Pancreas (tissue), 10 donors: ENCODE results near the gene PRPF38B. TPM values are rescaled to one million over a fixed set of nuclear protein-coding genes. Genes with fewer than 3 reads are reported as not detected.

ENCODE experiments used
- ATAC-seq, 4 donors: fragments of 200-7000 bp; cut with Tn5 transposase; one replicate each; pipeline versions ENCODE4 v1.8.0 to v1.9.1; 2020; ENCODE audit warnings: mild to moderate bottlenecking in 4 of 4, moderate library complexity in 4 of 4
- DNase-seq, 6 donors: peaks; one replicate each; pipeline ENCODE4 v3.0.0-alpha.2; 2020
- FAIRE-seq: peaks from 2 replicates; lab custom pipeline; 2012; peaks lifted over from hg19 to GRCh38; lab: Jason Lieb, UNC
- H3K27ac ChIP-seq, 4 donors: fragments of 200-600 bp; sonication (generic); 1 replicate in 3 of 4; 2 replicates in 1 of 4; pipeline versions ENCODE4 v1.5.0 to v1.8.0; 2020
- H3K27me3 ChIP-seq, 4 donors: fragments of 200-600 bp; one replicate each; pipeline ENCODE4 v1.8.0; 2021
- H3K36me3 ChIP-seq, 3 donors: fragments of 200-600 bp; sonication (generic) in 1 of 3; one replicate each; pipeline versions ENCODE4 v1.5.0 to v1.8.0; 2020 to 2021
- H3K4me1 ChIP-seq, 3 donors: fragments of 200-600 bp; one replicate each; pipeline ENCODE4 v1.8.0; 2021
- H3K4me3 ChIP-seq, 4 donors: fragments of 200-600 bp; sonication (generic) in 2 of 4; one replicate each; pipeline versions ENCODE4 v1.5.0 to v1.8.0; 2020 to 2021
- H3K9me3 ChIP-seq, 4 donors: fragments of 200-600 bp; one replicate each; pipeline ENCODE4 v1.8.0; 2021
- WGBS, 2 donors: extraction: QIAGEN DNeasy Blood & Tissue Kit; methylation state at CpG; one replicate each; pipeline ENCODE4 v1.1.7; 2013; 5-methylcytosine and 5-hydroxymethylcytosine counted together
- intact Hi-C, 3 donors: fragments of 100-400 bp; cut with DNase I; formaldehyde crosslinking; loops; one replicate each; pipeline versions ENCODE4 v1.11.1 to v1.14.2; 2022
- polyA plus RNA-seq, 2 donors: library from polyadenylated mRNA; stranded (reverse); fragments of 200-250 nt; gene quantifications; one replicate each; pipeline ENCODE4 v1.2.3, GENCODE V29; 2013
- total RNA-seq, 6 donors: library from RNA; stranded (reverse); fragmentation: NEBNext Ultra II Directional in 4 of 6; extraction: Animal tissue kit (Norgen Biotek cat#: 25700) in 4 of 6; gene quantifications; one replicate each; pipeline versions ENCODE4 v1.2.1 to v1.2.4, GENCODE V29; 2021 to 2023
- TF ChIP-seq, protein P1 (sequence below), 4 donors: fragments of 200-600 bp; sonication (generic) in 3 of 4; IDR thresholded peaks; one replicate each; pipeline versions ENCODE4 v1.5.0 to v1.8.0; 2021; ENCODE audit warnings: antibody characterized with exemption in 4 of 4
- donor health status: healthy with polysubstance abuse.
- donor health status: DM: no; HTN: no; CAD: no; lungs with moderate emphysema.
- donor health status: DM: no; HTN: no; CAD: no.
- donor health status: control.
- donor health status: control.
- donor health status: Bipolar disorder and iron deficiency.
- donor health status: DM: yes; HTN: yes; CAD: no.
- donor health status: DM: no; HTN: no; CAD: no.
- donor health status: DM: no; HTN: no; CAD: no.
- donor health status: DM: yes; HTN: yes; CAD: no.

PRPF38B gene
- total and polyA plus RNA-seq, 8 donors = 11.2 to 48.6 (median 18.7) TPM

DNA sequence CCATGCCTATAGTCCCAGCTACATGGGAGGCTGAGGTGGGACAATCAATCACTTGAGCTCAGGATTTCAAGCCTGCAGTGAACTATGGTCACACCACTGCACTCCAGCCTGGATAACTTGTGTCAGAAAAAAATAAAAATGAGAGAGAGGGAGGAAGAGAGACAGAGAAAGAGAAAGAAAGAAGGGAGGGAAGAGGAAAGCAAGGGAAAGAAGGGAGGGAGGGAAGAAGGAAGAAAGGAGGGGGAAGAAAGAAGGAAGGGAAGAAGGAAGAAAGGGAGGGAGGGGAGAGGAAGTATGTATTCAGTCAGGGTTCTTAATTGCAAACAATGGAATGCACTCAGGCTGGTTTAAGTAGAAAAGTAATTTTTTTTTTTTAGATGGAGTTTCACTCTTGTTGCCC is 23.3 kb upstream of the PRPF38B start:
- Histone ChIP-seq H3K9me3 (no peaks in the 10 kb centered on the region), H3K36me3 (no peaks in the 10 kb centered on the region), H3K27me3 (no peaks in the 10 kb centered on the region), H3K27ac (no peak overlapping the region), H3K4me1 (no peaks in the 10 kb centered on the region), H3K4me3 (no peak overlapping the region)
- ATAC-seq (no peak), FAIRE-seq (no peak), DNase-seq (no peak)
- intact Hi-C loops = no loop called here
- TF ChIP-seq, protein P1, sequence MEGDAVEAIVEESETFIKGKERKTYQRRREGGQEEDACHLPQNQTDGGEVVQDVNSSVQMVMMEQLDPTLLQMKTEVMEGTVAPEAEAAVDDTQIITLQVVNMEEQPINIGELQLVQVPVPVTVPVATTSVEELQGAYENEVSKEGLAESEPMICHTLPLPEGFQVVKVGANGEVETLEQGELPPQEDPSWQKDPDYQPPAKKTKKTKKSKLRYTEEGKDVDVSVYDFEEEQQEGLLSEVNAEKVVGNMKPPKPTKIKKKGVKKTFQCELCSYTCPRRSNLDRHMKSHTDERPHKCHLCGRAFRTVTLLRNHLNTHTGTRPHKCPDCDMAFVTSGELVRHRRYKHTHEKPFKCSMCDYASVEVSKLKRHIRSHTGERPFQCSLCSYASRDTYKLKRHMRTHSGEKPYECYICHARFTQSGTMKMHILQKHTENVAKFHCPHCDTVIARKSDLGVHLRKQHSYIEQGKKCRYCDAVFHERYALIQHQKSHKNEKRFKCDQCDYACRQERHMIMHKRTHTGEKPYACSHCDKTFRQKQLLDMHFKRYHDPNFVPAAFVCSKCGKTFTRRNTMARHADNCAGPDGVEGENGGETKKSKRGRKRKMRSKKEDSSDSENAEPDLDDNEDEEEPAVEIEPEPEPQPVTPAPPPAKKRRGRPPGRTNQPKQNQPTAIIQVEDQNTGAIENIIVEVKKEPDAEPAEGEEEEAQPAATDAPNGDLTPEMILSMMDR (IDR thresholded peaks at IDR 0.05) = no peak

DNA sequence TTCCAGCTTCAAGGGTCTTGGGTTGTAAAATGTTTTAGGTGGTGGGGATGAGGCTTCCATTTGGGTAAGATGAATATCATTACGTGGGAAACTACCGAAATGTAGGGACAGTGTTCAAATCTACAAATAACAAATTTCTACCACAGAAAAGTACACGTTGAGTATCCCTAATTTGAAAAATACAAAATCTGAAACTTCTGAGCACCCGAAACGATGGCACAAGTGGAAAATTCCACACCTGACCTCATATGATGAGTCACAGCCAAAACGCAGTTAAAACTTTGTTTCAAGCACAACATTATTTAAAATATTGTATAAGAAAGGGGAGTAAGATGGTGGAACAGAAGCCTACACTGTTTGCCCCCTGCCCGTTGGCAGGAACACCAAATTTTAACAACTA is 22.4 kb upstream of the PRPF38B start:
- TF ChIP-seq, protein P1 (IDR thresholded peaks at IDR 0.05) = no peak
- Histone ChIP-seq H3K27me3 (no peaks in the 10 kb centered on the region), H3K4me3 (no peak overlapping the region), H3K27ac (no peak overlapping the region), H3K9me3 (no peaks in the 10 kb centered on the region), H3K4me1 (no peaks in the 10 kb centered on the region), H3K36me3 (no peaks in the 10 kb centered on the region)
- WGBS, 2 donors = 63 to 69% methylated on average over 7 of the region's 7 CpGs
- intact Hi-C loops = no loop called here
- DNase-seq = no peak
- ATAC-seq = no peak
- no peak for FAIRE-seq

DNA sequence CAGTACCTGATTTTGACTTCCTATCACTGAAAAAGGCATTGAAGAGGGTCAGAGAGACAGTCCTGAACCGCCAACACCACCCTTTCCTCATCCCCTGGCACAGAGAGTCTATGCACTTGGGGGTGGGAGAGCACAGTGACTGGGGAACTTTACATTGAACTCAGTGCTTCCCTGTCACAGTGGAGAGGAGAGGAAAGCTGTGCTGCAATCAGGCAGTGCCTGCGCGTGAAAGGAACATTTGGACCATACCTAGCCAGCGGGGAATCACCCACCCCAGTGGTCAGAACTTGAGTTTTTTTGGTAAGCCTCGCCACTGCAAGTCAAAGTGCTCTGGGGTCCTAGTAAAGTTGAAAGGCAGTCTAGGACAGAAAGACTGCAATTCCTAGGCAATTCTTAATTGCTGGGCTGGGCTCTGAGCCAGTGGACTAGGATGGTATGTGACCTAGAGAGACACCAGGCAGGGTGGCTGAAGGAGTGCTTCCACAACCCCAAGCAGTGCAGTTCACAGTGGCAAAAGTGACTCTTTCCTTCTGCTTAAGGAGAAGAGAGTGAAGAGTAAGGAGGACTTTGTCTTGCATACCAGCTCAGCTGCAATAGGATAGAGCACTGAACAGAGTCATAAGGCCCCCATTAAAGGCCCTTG is 21.9 kb upstream of the PRPF38B start:
- Histone ChIP-seq H3K9me3 (no peaks in the 10 kb centered on the region), H3K4me3 (no peak overlapping the region), H3K27ac (no peak overlapping the region), H3K36me3 (no peaks in the 10 kb centered on the region), H3K4me1 (no peaks in the 10 kb centered on the region), H3K27me3 (no peaks in the 10 kb centered on the region)
- intact Hi-C loops = no loop called here
- FAIRE-seq (no peak), ATAC-seq (no peak), DNase-seq (no peak)
- TF ChIP-seq, protein P1 (IDR thresholded peaks at IDR 0.05) = no peak
- WGBS, 2 donors = 84% methylated on average over 5 of the region's 5 CpGs

DNA sequence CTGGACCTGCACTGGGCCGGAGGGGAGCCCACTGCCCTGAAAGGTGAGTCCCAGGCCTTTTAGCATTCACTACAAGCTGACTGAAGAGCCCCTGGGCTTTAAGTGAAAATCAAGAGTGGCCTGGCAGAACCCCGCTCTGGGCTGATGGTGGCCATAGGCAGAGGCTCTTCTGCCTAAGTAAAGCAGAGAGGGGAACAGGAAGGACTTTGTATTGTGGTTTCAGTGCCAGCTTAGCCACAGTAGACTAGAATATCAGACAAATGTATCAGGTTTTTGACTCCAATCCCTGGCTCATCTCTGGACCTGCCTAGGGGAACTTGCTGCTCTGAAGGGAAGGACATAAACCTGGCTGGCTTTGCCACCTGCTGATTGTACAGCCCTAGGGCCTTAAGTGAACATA is 21.0 kb upstream of the PRPF38B start:
- intact Hi-C loops = no loop called here
- Histone ChIP-seq H3K9me3 (no peaks in the 10 kb centered on the region), H3K27me3 (no peaks in the 10 kb centered on the region), H3K27ac (no peak overlapping the region), H3K36me3 (no peaks in the 10 kb centered on the region), H3K4me1 (no peaks in the 10 kb centered on the region), H3K4me3 (no peak overlapping the region)
- WGBS, 2 donors = 77 to 88% methylated on average over 2 of the region's 2 CpGs
- FAIRE-seq (no peak), DNase-seq (no peak), ATAC-seq (no peak)
- TF ChIP-seq, protein P1 (IDR thresholded peaks at IDR 0.05) = no peak

DNA sequence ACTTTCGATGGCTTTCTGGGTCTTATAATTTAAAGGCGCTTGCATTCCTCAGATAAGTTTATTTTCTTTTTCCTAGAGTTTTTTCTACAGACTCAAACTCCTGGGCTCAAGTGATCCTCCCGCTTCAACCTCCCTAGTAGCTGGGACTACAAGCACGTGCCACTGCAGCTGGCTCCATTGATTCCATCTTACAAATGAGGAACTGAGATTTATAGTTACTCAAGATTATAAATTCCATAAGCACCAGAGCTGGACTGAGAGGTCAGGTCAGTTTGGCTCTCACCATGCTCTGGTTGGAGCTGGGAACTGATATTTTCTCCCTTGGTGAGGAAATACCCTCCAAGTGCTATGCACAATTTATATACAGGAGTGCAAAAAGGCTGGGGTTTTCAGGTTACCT is 13.4 kb upstream of the PRPF38B start:
- ATAC-seq (no peak), FAIRE-seq (no peak), DNase-seq (no peak)
- intact Hi-C loops = no loop called here
- no peak overlapping the region for H3K4me3 ChIP-seq
- H3K4me1 ChIP-seq = no peaks in the 10 kb centered on the region
- no peaks in the 10 kb centered on the region for H3K36me3 ChIP-seq
- H3K9me3 ChIP-seq = no peaks in the 10 kb centered on the region
- no peak overlapping the region for H3K27ac ChIP-seq
- WGBS, 2 donors = 78 to 82% methylated on average over 4 of the region's 4 CpGs
- no peaks in the 10 kb centered on the region for H3K27me3 ChIP-seq
- TF ChIP-seq, protein P1 (IDR thresholded peaks at IDR 0.05) = no peak
